KMS-11 (cell line): ENCODE data around the gene GCNT2.

Experiments
- H2AFZ ChIP-seq: fragments of 200-600 bp; sonication (generic); 2 replicates; pipeline ENCODE4 v1.6.1; 2016; ENCODE audit warnings: antibody characterized with exemption, mixed run types, low read depth
- H3K27ac ChIP-seq: fragments of 200-600 bp; sonication (generic); 2 replicates; pipeline ENCODE4 v1.6.1; 2016; ENCODE audit warnings: mild to moderate bottlenecking, mixed run types
- H3K27me3 ChIP-seq: fragments of 200-600 bp; sonication (generic); 2 replicates; pipeline ENCODE4 v1.6.1; 2017; ENCODE audit warnings: mild to moderate bottlenecking, low read depth, mixed run types, moderate library complexity; ENCODE audit not compliant: insufficient read depth
- H3K36me3 ChIP-seq: fragments of 200-600 bp; sonication (generic); 2 replicates; pipeline ENCODE4 v1.6.1; 2017; ENCODE audit warnings: mild to moderate bottlenecking, mixed run types; ENCODE audit not compliant: insufficient read depth
- H3K4me1 ChIP-seq: fragments of 200-600 bp; sonication (generic); 2 replicates; pipeline ENCODE4 v1.6.1; 2016; ENCODE audit warnings: mild to moderate bottlenecking, low read depth, mixed run types; ENCODE audit not compliant: poor library complexity, severe bottlenecking
- H3K4me2 ChIP-seq: fragments of 200-600 bp; sonication (generic); 2 replicates; pipeline ENCODE4 v1.7.0; 2016; ENCODE audit warnings: mild to moderate bottlenecking, mixed run types
- H3K4me3 ChIP-seq: fragments of 200-600 bp; sonication (generic); IDR thresholded peaks from 2 replicates; pipeline ENCODE4 v1.6.1; 2017; ENCODE audit warnings: low read depth, low read length, mixed read lengths; ENCODE audit not compliant: insufficient read depth
- H3K79me2 ChIP-seq: fragments of 200-600 bp; sonication (generic); 2 replicates; pipeline ENCODE4 v1.6.1; 2016; ENCODE audit warnings: low read depth, mixed run types; ENCODE audit not compliant: insufficient read depth
- H3K9ac ChIP-seq: fragments of 200-600 bp; sonication (generic); 2 replicates; pipeline ENCODE4 v1.6.1; 2016; ENCODE audit warnings: mild to moderate bottlenecking, mixed run types
- H4K20me1 ChIP-seq: fragments of 200-600 bp; sonication (generic); 2 replicates; pipeline ENCODE4 v1.6.1; 2016; ENCODE audit warnings: mild to moderate bottlenecking, mixed run types; ENCODE audit not compliant: insufficient read depth
- TF ChIP-seq, protein P1 (sequence below): fragments of 200-600 bp; sonication (generic); conservative IDR thresholded peaks from 2 replicates; pipeline ENCODE4 v1.6.1; 2017; ENCODE audit warnings: low read depth, mild to moderate bottlenecking, antibody characterized with exemption, low read length, moderate library complexity, mixed read lengths

GCNT2 gene

DNA sequence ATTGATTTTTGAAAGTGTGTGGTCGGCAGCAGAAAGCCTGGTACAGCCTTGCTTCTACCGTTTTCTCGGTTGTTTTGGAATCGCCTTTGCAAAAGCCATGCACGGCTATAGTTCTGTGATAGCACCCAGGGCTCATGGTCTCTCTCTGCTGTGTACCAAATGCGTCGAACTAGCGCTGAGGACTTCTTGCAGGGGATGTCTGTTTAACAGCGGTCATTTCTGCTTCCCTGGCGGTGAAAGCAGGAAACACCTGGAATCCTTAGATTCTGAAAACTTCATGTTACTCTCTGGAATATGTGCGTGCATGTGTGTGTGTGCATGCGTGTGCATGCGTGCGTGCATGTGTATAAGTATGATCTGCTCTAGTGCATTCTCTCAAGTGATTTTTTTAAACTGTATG is 26.1 kb upstream of the GCNT2 start:
- Histone ChIP-seq H3K4me1 (no peaks in the 10 kb centered on the region), H3K4me3 (no peak overlapping the region), H3K9ac (no peak overlapping the region), H2AFZ (no peak overlapping the region), H3K36me3 (no peaks in the 10 kb centered on the region), H3K27me3 (no peaks in the 10 kb centered on the region), H3K4me2 (no peak overlapping the region), H3K27ac (no peak overlapping the region), H3K79me2 (no peaks in the 10 kb centered on the region), H4K20me1 (no peaks in the 10 kb centered on the region)
- TF ChIP-seq, protein P1, sequence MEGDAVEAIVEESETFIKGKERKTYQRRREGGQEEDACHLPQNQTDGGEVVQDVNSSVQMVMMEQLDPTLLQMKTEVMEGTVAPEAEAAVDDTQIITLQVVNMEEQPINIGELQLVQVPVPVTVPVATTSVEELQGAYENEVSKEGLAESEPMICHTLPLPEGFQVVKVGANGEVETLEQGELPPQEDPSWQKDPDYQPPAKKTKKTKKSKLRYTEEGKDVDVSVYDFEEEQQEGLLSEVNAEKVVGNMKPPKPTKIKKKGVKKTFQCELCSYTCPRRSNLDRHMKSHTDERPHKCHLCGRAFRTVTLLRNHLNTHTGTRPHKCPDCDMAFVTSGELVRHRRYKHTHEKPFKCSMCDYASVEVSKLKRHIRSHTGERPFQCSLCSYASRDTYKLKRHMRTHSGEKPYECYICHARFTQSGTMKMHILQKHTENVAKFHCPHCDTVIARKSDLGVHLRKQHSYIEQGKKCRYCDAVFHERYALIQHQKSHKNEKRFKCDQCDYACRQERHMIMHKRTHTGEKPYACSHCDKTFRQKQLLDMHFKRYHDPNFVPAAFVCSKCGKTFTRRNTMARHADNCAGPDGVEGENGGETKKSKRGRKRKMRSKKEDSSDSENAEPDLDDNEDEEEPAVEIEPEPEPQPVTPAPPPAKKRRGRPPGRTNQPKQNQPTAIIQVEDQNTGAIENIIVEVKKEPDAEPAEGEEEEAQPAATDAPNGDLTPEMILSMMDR: no peak

DNA sequence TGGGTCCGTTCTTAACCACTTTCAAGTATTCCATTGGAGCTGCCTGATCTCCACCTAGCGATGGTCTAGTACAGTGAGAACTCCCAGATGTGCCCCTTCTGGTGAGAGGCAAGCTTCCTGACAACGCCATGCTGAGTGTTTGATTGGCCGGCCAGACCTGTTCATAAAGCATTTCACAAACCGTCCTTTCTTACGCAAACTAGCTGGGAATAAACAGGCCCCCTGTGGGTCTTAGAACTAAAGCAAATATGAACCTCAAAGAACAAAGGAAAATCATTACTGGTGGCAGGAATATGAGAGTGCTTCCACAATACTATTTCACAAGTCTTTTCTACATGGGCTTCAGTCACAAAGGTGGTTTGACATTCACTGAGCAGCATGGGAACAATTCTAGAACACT is 15.6 kb upstream of the GCNT2 start:
- Histone ChIP-seq H3K4me1 (no peaks in the 10 kb centered on the region), H3K4me2 (no peak overlapping the region), H4K20me1 (no peaks in the 10 kb centered on the region), H2AFZ (no peak overlapping the region), H3K9ac (no peak overlapping the region), H3K36me3 (no peaks in the 10 kb centered on the region), H3K79me2 (no peaks in the 10 kb centered on the region), H3K27me3 (no peaks in the 10 kb centered on the region), H3K27ac (no peak overlapping the region), H3K4me3 (no peak overlapping the region)
- TF ChIP-seq, protein P1: no peak

DNA sequence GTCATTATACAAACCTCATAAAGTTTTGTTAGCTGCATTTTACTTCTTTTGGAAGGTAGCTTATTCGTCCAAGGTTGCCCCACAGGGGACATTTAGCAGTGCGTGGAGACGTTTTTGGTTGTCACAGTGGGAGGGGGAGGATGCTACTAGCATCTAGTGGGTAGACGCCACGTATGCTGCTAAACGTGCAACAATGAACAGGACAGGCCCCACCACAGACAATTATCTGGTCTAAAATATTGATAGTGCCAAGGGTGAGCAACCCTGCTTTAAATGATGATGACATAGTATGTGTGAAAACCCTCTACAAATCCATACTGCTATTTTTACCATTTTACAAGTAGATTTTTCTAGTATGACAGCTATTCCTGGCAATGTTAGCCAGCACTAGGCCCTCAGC is 13.9 kb upstream of the GCNT2 start:
- H4K20me1 ChIP-seq: no peaks in the 10 kb centered on the region
- no peak overlapping the region for H3K4me3 ChIP-seq
- no peaks in the 10 kb centered on the region for H3K36me3 ChIP-seq
- H3K27ac ChIP-seq: no peak overlapping the region
- no peaks in the 10 kb centered on the region for H3K27me3 ChIP-seq
- H3K4me2 ChIP-seq: no peak overlapping the region
- H2AFZ ChIP-seq: no peak overlapping the region
- H3K4me1 ChIP-seq: no peaks in the 10 kb centered on the region
- no peak overlapping the region for H3K9ac ChIP-seq
- H3K79me2 ChIP-seq: no peaks in the 10 kb centered on the region
- TF ChIP-seq, protein P1: no peak

DNA sequence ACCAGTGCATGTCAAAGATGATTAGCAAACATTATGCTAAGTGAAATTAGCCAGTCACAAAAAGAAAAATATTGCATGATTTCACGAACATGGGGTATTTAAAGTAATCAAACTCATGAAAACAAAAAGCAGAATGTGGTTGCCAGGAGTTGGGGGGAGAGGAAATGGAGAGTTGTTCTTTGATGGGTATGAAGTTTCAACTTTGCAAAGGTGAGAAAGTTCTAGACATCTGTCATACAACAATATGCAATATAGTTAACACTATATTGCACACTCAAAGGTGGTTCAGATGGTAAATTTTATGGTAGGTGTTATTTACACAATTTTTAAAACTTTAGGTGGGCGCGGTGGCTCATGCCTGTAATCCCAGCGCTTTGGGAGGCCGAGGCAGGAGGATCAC is 13.4 kb upstream of the GCNT2 start:
- Histone ChIP-seq H3K4me1 (no peaks in the 10 kb centered on the region), H3K27ac (no peak overlapping the region), H2AFZ (no peak overlapping the region), H3K4me3 (no peak overlapping the region), H3K79me2 (no peaks in the 10 kb centered on the region), H3K4me2 (no peak overlapping the region), H3K9ac (no peak overlapping the region), H3K27me3 (no peaks in the 10 kb centered on the region), H4K20me1 (no peaks in the 10 kb centered on the region), H3K36me3 (no peaks in the 10 kb centered on the region)
- TF ChIP-seq, protein P1: no peak
